Measurements from ENCODE around the gene NLGN1.

- no peak for TF ChIP-seq CBX8 (IDR thresholded peaks at IDR 0.05)
- TF ChIP-seq, protein P1, sequence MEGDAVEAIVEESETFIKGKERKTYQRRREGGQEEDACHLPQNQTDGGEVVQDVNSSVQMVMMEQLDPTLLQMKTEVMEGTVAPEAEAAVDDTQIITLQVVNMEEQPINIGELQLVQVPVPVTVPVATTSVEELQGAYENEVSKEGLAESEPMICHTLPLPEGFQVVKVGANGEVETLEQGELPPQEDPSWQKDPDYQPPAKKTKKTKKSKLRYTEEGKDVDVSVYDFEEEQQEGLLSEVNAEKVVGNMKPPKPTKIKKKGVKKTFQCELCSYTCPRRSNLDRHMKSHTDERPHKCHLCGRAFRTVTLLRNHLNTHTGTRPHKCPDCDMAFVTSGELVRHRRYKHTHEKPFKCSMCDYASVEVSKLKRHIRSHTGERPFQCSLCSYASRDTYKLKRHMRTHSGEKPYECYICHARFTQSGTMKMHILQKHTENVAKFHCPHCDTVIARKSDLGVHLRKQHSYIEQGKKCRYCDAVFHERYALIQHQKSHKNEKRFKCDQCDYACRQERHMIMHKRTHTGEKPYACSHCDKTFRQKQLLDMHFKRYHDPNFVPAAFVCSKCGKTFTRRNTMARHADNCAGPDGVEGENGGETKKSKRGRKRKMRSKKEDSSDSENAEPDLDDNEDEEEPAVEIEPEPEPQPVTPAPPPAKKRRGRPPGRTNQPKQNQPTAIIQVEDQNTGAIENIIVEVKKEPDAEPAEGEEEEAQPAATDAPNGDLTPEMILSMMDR (IDR thresholded peaks at IDR 0.05), result no peak
These were observed 387.5 kb downstream of the NLGN1 start for GRCh38 chr3:173785004-173785403.
